HEK293 (cell line): ENCODE results near the gene MLX.

Experiments used
- BCL11B ChIP-seq: fragments of 450-650 bp; formaldehyde crosslinking; IDR thresholded peaks from 2 replicates; pipeline ENCODE4 v1.5.1; 2016; ENCODE audit warnings: low read depth, missing biosample characterization, missing genetic modification characterization
- CTCF ChIP-seq: fragments of 450-650 bp; formaldehyde crosslinking; IDR thresholded peaks from 2 replicates; pipeline ENCODE4 v1.5.1; 2016; ENCODE audit warnings: missing biosample characterization, missing genetic modification characterization
- GLIS1 ChIP-seq: fragments of 450-650 bp; formaldehyde crosslinking; IDR thresholded peaks from 2 replicates; pipeline ENCODE4 v1.5.1; 2016; ENCODE audit warnings: missing biosample characterization, missing genetic modification characterization
- KLF10 ChIP-seq: fragments of 450-650 bp; IDR thresholded peaks from 2 replicates; pipeline ENCODE4 v1.5.1; 2018; ENCODE audit warnings: missing biosample characterization, mild to moderate bottlenecking, missing genetic modification characterization
- OVOL3 ChIP-seq: fragments of 450-650 bp; formaldehyde crosslinking; IDR thresholded peaks from 2 replicates; pipeline ENCODE4 v1.5.1; 2016; ENCODE audit warnings: missing biosample characterization, missing genetic modification characterization
- SALL2 ChIP-seq: fragments of 450-650 bp; formaldehyde crosslinking; IDR thresholded peaks from 2 replicates; pipeline ENCODE4 v1.5.0; 2017; ENCODE audit warnings: missing biosample characterization, mild to moderate bottlenecking, missing genetic modification characterization, borderline replicate concordance
- SCRT1 ChIP-seq: fragments of 450-650 bp; formaldehyde crosslinking; IDR thresholded peaks from 2 replicates; pipeline ENCODE4 v1.5.1; 2016; ENCODE audit warnings: missing biosample characterization, missing genetic modification characterization, borderline replicate concordance
- SCRT2 ChIP-seq: fragments of 450-650 bp; formaldehyde crosslinking; IDR thresholded peaks from 2 replicates; pipeline ENCODE4 v1.5.1; 2016; ENCODE audit warnings: missing biosample characterization, missing genetic modification characterization
- WT1 ChIP-seq: fragments of 450-650 bp; formaldehyde crosslinking; IDR thresholded peaks from 2 replicates; pipeline ENCODE4 v1.5.1; 2016; ENCODE audit warnings: missing biosample characterization, missing genetic modification characterization
- ZBTB11 ChIP-seq: fragments of 450-650 bp; formaldehyde crosslinking; conservative IDR thresholded peaks from 2 replicates; pipeline ENCODE4 v1.5.1; 2016; ENCODE audit warnings: low read depth, missing biosample characterization, missing genetic modification characterization
- ZBTB8A ChIP-seq: fragments of 450-650 bp; formaldehyde crosslinking; IDR thresholded peaks from 2 replicates; pipeline ENCODE4 v1.5.1; 2016; ENCODE audit warnings: missing biosample characterization, missing genetic modification characterization
- ZNF133 ChIP-seq: fragments of 450-650 bp; formaldehyde crosslinking; IDR thresholded peaks from 2 replicates; pipeline ENCODE4 v1.5.1; 2016; ENCODE audit warnings: missing biosample characterization, missing genetic modification characterization
- ZNF138 ChIP-seq: fragments of 450-650 bp; formaldehyde crosslinking; IDR thresholded peaks from 2 replicates; pipeline ENCODE4 v1.5.1; 2016; ENCODE audit warnings: missing biosample characterization, missing genetic modification characterization, borderline replicate concordance
- ZNF157 ChIP-seq: fragments of 450-650 bp; formaldehyde crosslinking; IDR thresholded peaks from 2 replicates; pipeline ENCODE4 v1.5.1; 2016; ENCODE audit warnings: missing biosample characterization, missing genetic modification characterization
- ZNF175 ChIP-seq: fragments of 450-650 bp; formaldehyde crosslinking; IDR thresholded peaks from 2 replicates; pipeline ENCODE4 v1.5.1; 2016; ENCODE audit warnings: missing biosample characterization, missing genetic modification characterization
- ZNF19 ChIP-seq: fragments of 450-650 bp; formaldehyde crosslinking; IDR thresholded peaks from 2 replicates; pipeline ENCODE4; 2016; ENCODE audit warnings: missing biosample characterization, missing genetic modification characterization, low read depth
- ZNF239 ChIP-seq: fragments of 450-650 bp; formaldehyde crosslinking; IDR thresholded peaks from 2 replicates; pipeline ENCODE4 v1.5.1; 2016; ENCODE audit warnings: missing biosample characterization, missing genetic modification characterization
- ZNF266 ChIP-seq: fragments of 450-650 bp; formaldehyde crosslinking; IDR thresholded peaks from 2 replicates; pipeline ENCODE4 v1.5.1; 2016; ENCODE audit warnings: missing biosample characterization, missing genetic modification characterization, low read depth
- ZNF280D ChIP-seq: fragments of 450-650 bp; formaldehyde crosslinking; IDR thresholded peaks from 2 replicates; pipeline ENCODE4 v1.5.1; 2016; ENCODE audit warnings: missing biosample characterization, missing genetic modification characterization
- ZNF324 ChIP-seq: fragments of 450-650 bp; formaldehyde crosslinking; IDR thresholded peaks from 2 replicates; pipeline ENCODE4 v1.5.1; 2016; ENCODE audit warnings: missing biosample characterization, missing genetic modification characterization
- ZNF354C ChIP-seq: fragments of 450-650 bp; formaldehyde crosslinking; IDR thresholded peaks from 2 replicates; pipeline ENCODE4 v1.5.1; 2016; ENCODE audit warnings: missing biosample characterization, missing genetic modification characterization, low read depth, borderline replicate concordance
- ZNF394 ChIP-seq: fragments of 450-650 bp; formaldehyde crosslinking; IDR thresholded peaks from 2 replicates; pipeline ENCODE4 v1.5.1; 2016; ENCODE audit warnings: missing biosample characterization, missing genetic modification characterization, mild to moderate bottlenecking, moderate library complexity, borderline replicate concordance
- ZNF398 ChIP-seq: fragments of 450-650 bp; formaldehyde crosslinking; IDR thresholded peaks from 2 replicates; pipeline ENCODE4 v1.5.1; 2017; ENCODE audit warnings: missing biosample characterization, missing genetic modification characterization
- ZNF514 ChIP-seq: fragments of 450-650 bp; formaldehyde crosslinking; IDR thresholded peaks from 2 replicates; pipeline ENCODE4 v1.5.1; 2016; ENCODE audit warnings: missing biosample characterization, missing genetic modification characterization
- ZNF658 ChIP-seq: fragments of 450-650 bp; formaldehyde crosslinking; IDR thresholded peaks from 2 replicates; pipeline ENCODE4; 2016; ENCODE audit warnings: missing biosample characterization, missing genetic modification characterization
- ZNF660 ChIP-seq: fragments of 450-650 bp; IDR thresholded peaks from 2 replicates; pipeline ENCODE4 v1.5.1; 2018; ENCODE audit warnings: missing biosample characterization, mild to moderate bottlenecking, missing genetic modification characterization
- ZNF792 ChIP-seq: fragments of 450-650 bp; formaldehyde crosslinking; IDR thresholded peaks from 2 replicates; pipeline ENCODE4 v1.5.1; 2016; ENCODE audit warnings: missing biosample characterization, missing genetic modification characterization
- ZNF830 ChIP-seq: fragments of 450-650 bp; IDR thresholded peaks from 2 replicates; pipeline ENCODE4 v1.5.0; 2018; ENCODE audit warnings: missing biosample characterization, missing genetic modification characterization, low read depth, mild to moderate bottlenecking, moderate library complexity
- ZSCAN18 ChIP-seq: fragments of 450-650 bp; formaldehyde crosslinking; IDR thresholded peaks from 2 replicates; pipeline ENCODE4 v1.5.1; 2016; ENCODE audit warnings: missing biosample characterization, missing genetic modification characterization

Gene MLX

GRCh38 chr17:42536372-42537155 is 30.3 kb upstream of the MLX start (continued):
- TF ChIP-seq ZNF138 (tag by site-specific recombination) = no peak
- TF ChIP-seq WT1 = no peak
- peak; percentile 89 for TF ChIP-seq GLIS1
- TF ChIP-seq ZNF324 (tag by site-specific recombination) = peak; percentile 76; the same call in 1 of the 2 replicates
- TF ChIP-seq SCRT1 = no peak
- TF ChIP-seq ZBTB8A (tag by site-specific recombination) = peak; percentile 75
- TF ChIP-seq ZNF514 (tag by site-specific recombination) = no peak
- TF ChIP-seq ZNF830 = no peak
- TF ChIP-seq ZNF792 (tag by site-specific recombination) = no peak
- TF ChIP-seq ZNF175 (tag by site-specific recombination) = no peak
- no peak for TF ChIP-seq ZNF239
- no peak for TF ChIP-seq ZNF157 (tag by site-specific recombination)
- TF ChIP-seq ZNF660 (tag by site-specific recombination) = no peak
- TF ChIP-seq ZBTB11 (tag by site-specific recombination) = peak; percentile 87
- no peak for TF ChIP-seq OVOL3 (tag by site-specific recombination)
- no peak for TF ChIP-seq ZNF658 (tag by site-specific recombination)
- no peak for TF ChIP-seq ZNF19 (tag by site-specific recombination)
- peak; percentile 39 for TF ChIP-seq KLF10 (tag by site-specific recombination)
- TF ChIP-seq ZSCAN18 (tag by site-specific recombination) = no peak
- TF ChIP-seq SCRT2 (tag by site-specific recombination) = peak; percentile 83
- no peak for TF ChIP-seq ZNF354C (tag by site-specific recombination)
- no peak for TF ChIP-seq ZNF280D
- TF ChIP-seq ZNF394 (tag by site-specific recombination) = no peak
- TF ChIP-seq CTCF (tag by site-specific recombination) = no peak; the same call in 1 of the 2 replicates
- no peak for TF ChIP-seq ZNF133 (tag by site-specific recombination)
- TF ChIP-seq BCL11B = no peak
- no peak for TF ChIP-seq ZNF266 (tag by site-specific recombination)
- TF ChIP-seq ZNF398 = peak; percentile 88
- no peak for TF ChIP-seq SALL2 (tag by site-specific recombination)
